Pulmonary artery endothelial cell (primary cell): Measurements from ENCODE around the gene ISLR. TPM values are rescaled to one million over a fixed set of nuclear protein-coding genes. Genes with fewer than 3 reads are reported as not detected.
"Not testable (repeated sequence)": the region's sequence is repeated elsewhere in the genome, so short reads cannot be mapped to it uniquely, and the experiment has no call there.

Source experiments
- DNase-seq: peaks from one replicate; pipeline ENCODE4 v3.0.0-alpha.2; 2011; ENCODE audit warnings: low read depth, low spot score
- total RNA-seq: library from RNA; depleted of rRNA; stranded (reverse); fragments of >200 nt; gene quantifications from 2 replicates; pipeline ENCODE4 v1.2.3, GENCODE V29; 2014

The ISLR gene
- total RNA-seq, 1 donor from 2014 or later: not detected

DNA sequence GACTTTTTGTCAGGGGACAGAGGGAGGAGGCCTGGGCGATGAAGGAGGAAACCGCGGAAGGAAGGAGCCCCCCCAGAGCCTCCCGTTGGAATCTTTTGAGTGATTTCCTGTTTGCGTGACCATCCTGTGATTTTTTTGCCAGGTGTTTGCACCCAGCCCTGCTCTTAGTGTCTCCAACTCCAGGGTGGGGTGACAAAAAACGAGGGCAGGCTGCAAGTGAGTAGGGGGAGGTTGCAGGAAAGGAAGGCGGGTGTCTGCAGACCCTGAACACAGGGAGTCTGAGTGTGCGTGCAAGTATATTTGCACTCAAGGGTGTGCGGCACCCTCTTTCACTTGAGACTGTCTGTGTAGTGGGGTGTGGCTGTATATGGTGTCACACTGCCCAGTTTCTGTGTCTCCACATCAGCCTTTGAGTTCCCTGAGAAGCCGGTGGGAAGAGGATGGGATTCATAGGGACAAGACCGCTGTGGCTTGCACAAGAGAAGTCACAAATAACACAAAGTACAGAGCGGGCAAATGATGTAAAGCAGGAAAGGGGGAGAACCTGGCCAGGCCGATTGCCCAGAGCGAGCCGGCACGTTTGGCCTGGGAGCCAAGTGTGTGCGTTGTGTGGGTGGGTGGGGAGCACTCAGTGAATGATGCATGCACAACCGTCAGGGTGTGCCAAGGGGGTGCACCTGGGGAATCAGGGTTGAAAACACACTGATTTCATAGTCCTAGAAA, 36.5 kb upstream of the ISLR start:
- DNase-seq: no peak

- no peak for DNase-seq
Observed at GRCh38 chr15:74137537-74137894, 36.0 kb upstream of the ISLR start.

GRCh38 chr15:74138642-74139041, 34.9 kb upstream of the ISLR start:
- no peak for DNase-seq

DNA sequence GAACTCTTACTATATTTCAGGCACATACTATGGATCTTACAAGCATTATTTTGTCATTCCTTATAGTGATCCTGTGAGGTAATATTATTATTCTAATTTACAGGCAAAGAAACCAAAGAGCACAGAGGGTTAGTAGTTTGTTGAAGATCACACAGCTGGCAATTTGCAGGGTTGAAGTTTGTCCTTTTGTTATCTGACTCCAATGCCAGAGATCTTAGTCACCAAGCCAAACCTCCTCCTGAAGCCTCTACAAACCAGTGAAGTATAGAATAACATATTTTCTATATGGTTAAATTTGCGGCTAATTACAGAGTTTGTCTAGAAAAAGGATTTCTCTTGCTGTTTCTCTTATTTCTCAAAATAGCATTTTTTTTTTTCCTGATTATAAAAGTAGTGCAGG, 31.9 kb upstream of the ISLR start:
- no peak for DNase-seq

DNA sequence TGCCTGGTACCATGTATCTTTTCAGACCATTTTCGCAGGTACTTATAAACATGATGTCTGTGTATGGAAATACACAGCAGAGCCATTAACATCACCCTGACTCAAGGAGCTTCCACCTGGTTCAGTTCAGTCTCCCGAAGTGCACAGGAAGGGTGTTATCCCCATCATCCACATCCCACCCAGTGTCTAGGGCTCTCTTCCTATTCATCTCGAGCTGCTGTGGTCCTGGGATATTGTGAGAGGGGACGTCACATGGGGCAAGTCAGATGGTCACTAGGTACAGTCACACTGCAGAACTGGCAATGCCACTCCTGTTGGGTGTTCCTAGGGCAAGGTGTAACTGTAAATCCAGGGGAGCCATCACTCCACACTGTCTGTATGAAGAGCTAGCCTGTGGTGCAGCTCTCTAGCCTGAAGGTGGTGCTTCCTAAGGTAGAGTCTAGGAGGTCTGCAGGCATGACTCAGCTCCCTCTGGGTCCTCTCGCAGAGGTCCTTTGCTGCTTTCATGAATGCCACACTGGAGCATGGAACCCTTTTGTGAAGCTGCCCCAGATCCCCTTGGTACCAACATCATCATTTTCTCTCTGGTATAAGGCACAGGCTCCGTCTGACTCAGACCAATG, 29.2 kb upstream of the ISLR start:
- no peak for DNase-seq

- DNase-seq: no peak
Observed at GRCh38 chr15:74146277-74146800, 27.2 kb upstream of the ISLR start.

- DNase-seq: no peak
Observed at GRCh38 chr15:74147051-74147450, 26.5 kb upstream of the ISLR start.

DNA sequence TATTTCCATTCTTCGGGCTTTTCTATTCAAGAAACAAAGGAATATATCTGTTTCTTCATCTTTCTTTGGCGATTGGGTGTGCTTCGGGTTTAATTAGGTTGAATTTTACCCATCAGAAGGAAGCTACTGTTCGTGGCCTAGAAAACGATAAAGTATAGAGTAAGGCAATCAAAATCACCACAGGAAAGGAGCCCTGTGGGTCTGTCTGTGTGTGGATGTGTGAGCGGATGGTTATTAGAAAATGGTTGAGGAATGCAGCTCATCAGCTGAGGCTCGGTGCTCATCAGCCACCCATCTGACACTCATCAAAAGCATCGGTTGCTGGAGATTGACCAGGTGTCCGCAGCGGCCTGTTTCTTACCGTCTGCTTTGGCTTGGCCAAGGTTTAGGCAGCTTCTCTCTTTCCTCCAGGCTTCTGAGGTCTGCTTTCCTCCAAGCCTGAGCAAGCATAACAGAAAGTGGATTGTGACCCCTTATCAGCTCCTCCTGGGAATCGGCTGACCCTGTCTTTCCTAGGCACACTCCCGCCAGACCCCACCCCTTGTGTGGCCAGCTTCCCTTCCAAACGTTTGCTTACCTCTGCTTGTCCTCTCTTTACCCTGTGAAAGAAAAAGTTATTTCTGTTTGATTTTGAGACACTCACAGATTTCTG, 17.6 kb upstream of the ISLR start:
- DNase-seq: no peak

DNA sequence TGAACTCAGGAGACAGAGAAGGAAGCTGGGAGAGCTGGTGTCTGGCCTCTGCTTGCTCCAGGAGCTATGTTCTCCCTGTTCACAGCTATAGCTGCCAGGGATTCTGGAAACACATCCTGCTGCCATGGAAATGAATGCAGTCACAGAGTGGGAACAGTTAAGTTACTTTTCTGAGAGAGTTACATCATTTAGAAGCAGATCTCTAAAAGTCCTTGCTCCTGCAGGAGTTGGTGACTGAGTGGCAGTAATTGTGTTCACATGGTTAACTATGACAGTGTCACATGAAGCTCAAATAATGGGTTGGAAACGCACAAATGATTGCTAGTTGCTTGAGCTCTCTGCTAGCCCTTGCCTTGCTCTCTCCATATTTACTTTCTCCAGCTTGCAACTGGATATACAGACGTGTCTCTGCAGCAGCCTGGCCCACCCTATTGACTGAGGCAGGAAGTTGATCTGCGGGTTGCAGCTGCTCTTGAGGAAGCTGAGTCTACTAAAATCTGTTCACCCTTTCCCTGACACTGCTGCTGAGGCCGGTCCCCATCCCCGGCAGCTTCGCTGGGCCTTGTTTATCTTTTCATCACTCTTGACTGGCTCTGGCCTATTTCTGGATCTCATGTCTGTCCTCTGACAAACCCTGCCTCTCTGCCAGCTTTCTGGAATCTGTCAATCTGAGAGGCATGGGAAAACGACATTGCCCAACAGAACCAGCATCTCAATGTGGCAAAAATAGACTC, 16.7 kb upstream of the ISLR start:
- DNase-seq: no peak

- DNase-seq: no peak
Observed at GRCh38 chr15:74157868-74158827, 15.4 kb upstream of the ISLR start.

DNA sequence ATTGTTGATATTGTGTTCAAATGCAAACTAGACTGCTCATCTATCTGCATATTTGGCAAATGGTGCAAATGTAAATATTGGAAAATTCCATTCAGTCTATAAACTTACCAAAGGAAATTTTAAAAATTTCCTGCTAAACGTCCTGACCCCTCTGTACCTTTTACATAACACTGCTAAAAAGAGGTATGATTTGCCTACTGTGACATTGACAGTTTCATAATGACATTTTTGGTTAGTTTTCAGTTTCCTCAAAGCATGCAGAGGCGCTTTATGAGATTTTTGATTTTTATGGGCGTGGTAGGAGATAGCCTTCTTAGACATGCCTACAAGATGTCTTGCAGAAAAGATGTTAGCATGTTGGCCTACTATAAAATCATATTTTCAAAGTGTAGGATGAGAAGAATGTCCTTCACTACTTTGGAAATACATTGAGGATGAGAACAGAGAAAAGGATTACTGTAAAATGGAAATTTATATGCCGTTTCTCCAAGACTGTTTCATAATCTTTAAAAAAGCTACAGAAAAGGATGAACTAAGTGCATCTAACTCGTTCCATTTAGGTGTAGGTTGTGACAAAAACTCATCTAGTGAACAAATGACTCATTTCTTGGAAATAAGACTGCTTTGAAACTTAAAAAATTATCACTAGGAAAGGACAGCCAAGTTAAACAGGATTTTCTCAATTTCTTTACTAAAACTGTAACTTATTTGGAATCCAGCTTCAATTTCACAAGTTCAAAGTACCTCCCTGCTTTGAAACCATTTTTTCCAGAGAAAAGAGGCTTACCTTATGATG, 14.5 kb upstream of the ISLR start:
- DNase-seq: no peak

DNA sequence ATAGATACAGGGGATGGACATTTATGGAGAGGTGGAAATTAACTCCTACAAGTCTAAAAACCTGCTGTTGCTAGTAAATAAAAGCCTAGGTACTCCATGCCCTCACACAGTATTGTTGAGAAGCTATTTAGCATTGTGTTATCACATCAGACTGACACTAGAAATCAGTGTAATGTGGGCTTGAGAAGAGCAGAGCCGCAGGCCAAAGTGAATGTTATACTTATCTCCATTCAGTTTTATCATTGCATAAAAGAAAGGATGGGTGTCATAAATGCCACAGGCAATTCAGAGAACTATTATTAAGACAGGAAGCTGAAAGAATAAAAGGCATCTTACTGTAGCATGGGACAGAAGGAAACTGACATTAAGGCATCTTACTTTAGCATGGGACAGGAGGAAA, 13.7 kb upstream of the ISLR start:
- no peak for DNase-seq

- not testable (repeated sequence) for DNase-seq
Observed at GRCh38 chr15:74160390-74160789, 13.1 kb upstream of the ISLR start.

GRCh38 chr15:74162195-74162536, 11.3 kb upstream of the ISLR start:
- DNase-seq: not testable (repeated sequence)

- no peak for DNase-seq
Observed at GRCh38 chr15:74165461-74165860, 8.0 kb upstream of the ISLR start.

- DNase-seq: no peak
Observed at GRCh38 chr15:74167891-74168331, 5.6 kb upstream of the ISLR start.

DNA sequence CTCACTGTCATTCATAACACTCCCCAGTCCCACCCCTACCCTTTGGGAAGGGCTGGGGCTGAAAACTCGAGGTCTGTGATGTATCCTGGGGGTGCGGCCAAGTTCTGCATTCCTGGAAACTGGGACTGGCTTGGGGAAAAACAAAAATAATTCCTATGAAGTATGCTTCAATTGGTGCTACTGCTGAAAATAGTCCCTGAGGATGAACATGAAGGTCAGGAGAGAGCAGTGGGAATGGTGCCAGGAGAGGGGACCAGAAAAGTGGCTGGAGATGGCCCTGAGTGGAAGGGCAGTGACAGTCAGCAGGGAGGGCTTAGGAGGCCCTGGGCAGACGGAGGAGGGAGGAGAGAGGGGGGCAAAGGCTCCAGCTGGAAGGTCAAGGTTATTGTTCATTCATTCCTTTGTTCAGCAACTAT, 4.8 kb upstream of the ISLR start:
- no peak for DNase-seq

DNA sequence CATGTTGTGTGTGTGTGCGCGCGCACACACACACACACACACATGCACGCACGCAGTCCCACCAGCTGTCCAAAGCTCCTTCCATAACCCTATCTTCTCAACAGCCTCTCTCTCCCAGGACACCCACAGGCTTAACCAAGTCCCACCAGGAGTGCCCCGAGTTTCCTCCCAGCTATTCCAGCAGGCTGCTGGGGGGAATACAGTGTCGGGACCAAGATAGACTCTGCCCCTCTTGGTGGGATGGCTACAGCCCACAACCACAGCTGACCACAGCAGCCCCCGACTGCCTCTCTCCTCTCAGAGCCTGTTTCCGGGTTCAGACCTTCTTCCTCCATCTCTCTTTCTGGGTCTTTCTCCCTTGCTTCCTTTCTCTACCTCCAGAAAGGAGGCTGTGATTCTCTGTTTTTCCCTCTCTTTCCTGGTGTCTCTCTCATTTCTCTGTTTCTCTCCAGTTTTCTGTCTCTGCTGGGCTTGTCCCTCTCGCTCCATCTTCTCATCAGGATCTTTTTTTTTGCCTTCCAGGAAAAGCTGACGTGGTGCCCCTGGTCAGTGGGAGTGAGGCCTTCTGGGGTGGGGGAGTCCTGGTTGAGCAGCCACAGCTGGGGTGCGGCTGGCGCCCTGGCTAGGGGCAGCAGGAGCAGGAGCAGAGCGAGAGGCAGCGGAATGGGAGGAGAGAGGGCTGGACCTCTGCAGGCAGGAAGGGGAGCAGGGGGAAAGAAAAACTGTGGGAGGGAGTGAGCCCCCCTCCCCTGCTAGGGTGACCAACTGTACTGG, 3.3 kb upstream of the ISLR start:
- no peak for DNase-seq

- no peak for DNase-seq
Observed at GRCh38 chr15:74170875-74171578, 2.5 kb upstream of the ISLR start.
